Sigmoid colon (tissue), 7 donors: ENCODE measurements around the gene ZNF205. TPM values are rescaled to one million over a fixed set of nuclear protein-coding genes. Genes with fewer than 3 reads are reported as not detected.
A peak's percentile ranks its signal among the peaks of the same experiment; 100 is the strongest.
"Not testable (repeated sequence)": the region's sequence is repeated elsewhere in the genome, so short reads cannot be mapped to it uniquely, and the experiment has no call there.

Source experiments
- DNase-seq: peaks from one replicate; pipeline ENCODE4 v3.0.0-alpha.2; 2019
- H3K27ac ChIP-seq, 4 donors: fragments of 200-600 bp; sonication (generic); one replicate each; pipeline ENCODE4 v1.5.1; 2016 to 2019; ENCODE audit warnings: mild to moderate bottlenecking in 1 of 4
- H3K27me3 ChIP-seq, 3 donors: fragments of 200-600 bp; sonication (generic); one replicate each; pipeline ENCODE4 v1.5.1; 2019; ENCODE audit warnings: mild to moderate bottlenecking in 1 of 3
- H3K36me3 ChIP-seq, 4 donors: fragments of 200-600 bp; sonication (generic); one replicate each; pipeline ENCODE4 v1.5.1; 2016 to 2019
- H3K4me1 ChIP-seq, 4 donors: fragments of 200-600 bp; sonication (generic); one replicate each; pipeline ENCODE4 v1.5.1; 2017 to 2019
- H3K4me3 ChIP-seq, 4 donors: fragments of 200-600 bp; sonication (generic); one replicate each; pipeline ENCODE4 v1.5.1; 2017 to 2019; ENCODE audit warnings: mild to moderate bottlenecking in 2 of 4, moderate library complexity in 1 of 4
- H3K9me3 ChIP-seq, 4 donors: fragments of 200-600 bp in 3 of 4; sonication (generic) in 3 of 4; one replicate each; pipeline versions ENCODE4 v1.5.1 to v1.6.1; 2013 to 2019
- EP300 ChIP-seq, 4 donors: sonication (generic); formaldehyde crosslinking; IDR thresholded peaks; one replicate each; pipeline ENCODE4 v1.6.1; 2017; ENCODE audit warnings: antibody characterized with exemption in 4 of 4
- POLR2A ChIP-seq, 2 donors: fragments of 450-650 bp; IDR thresholded peaks; one replicate each; pipeline ENCODE4 v1.6.1; 2016; ENCODE audit warnings: antibody characterized with exemption in 2 of 2, mild to moderate bottlenecking in 2 of 2, moderate library complexity in 2 of 2
- POLR2AphosphoS5 ChIP-seq, 4 donors: sonication (generic); formaldehyde crosslinking; IDR thresholded peaks; one replicate each; pipeline ENCODE4 v1.6.1; 2017; ENCODE audit warnings: antibody characterized with exemption in 4 of 4
- WGBS, 2 donors: extraction: QIAGEN DNeasy Blood & Tissue Kit; methylation state at CpG; one replicate each; pipeline ENCODE4 v1.1.7; 2013; 5-methylcytosine and 5-hydroxymethylcytosine counted together
- intact Hi-C: fragments of 100-400 bp; cut with DNase I; formaldehyde crosslinking; loops from one replicate; pipeline ENCODE4 v1.15.1; 2023
- polyA plus RNA-seq, 3 donors: library from polyadenylated mRNA; stranded (reverse); fragments of 200-250 nt; gene quantifications; one replicate each; pipeline ENCODE4 v1.2.3, GENCODE V29; 2013
- small RNA-seq, 3 donors: library from RNA; depleted of rRNA; stranded (forward); fragments of <200 nt; gene quantifications; one replicate each; pipeline ENCODE3, GENCODE V24; 2016
- total RNA-seq, 4 donors: library from RNA; depleted of rRNA; stranded (reverse); fragments of >200 nt; gene quantifications; one replicate each; pipeline ENCODE4 v1.1.0, GENCODE V29; 2016
- TF ChIP-seq, protein P1 (sequence below), 4 experiments: fragments of 450-650 bp in 3 of 4; fragments of 200-600 bp in 1 of 4; IDR thresholded peaks; one replicate each; pipeline ENCODE4 v1.5.1; 2016 to 2019; ENCODE audit warnings: antibody characterized with exemption in 4 of 4, mild to moderate bottlenecking in 3 of 4, moderate library complexity in 2 of 4
- donor health status: healthy with polysubstance abuse.
- donor health status: Bipolar disorder and iron deficiency.
- donor health status: healthy.

ZNF205 gene
- total and polyA plus RNA-seq, 7 donors = 6.6 to 17.5 (median 15.8) TPM

DNA sequence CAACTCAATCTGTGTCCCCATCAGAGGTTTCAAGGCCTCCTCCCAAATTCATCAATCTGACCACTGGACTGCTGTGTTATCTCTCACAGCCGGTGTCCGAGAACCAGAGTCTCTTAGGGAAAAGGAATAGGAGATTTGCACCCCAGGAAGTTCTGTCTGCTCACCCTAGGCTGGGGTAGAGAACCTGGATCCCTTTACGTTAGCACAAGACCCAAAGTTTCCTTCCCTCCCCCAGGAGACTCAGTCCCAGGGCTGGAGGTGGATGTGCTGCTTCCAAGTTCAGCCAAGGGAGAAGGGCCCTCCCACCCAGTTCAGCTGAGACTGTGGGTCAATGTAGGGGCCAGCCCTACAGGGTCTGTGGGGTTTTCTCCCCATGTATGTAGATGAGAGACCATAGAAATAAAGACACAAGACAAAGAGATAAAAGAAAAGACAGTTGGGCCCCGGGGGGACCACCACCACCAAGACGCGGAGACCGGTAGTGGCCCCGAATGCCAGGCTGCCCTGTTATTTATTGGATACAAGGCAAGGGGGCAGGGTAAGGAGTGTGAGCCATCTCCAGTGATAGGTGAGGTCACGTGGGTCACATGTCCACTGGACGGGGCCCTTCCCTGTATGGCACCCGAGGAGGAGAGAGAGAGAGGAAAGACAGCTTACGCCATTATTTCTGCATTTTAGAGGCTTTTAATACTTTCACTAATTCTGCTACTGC is 52.9 kb downstream of the ZNF205 start:
- Histone ChIP-seq H3K4me1 (peaks cover 0 to 9% (median 4%) of the 10 kb centered on the region in 4 donors), H3K27ac (peak overlapping the region in 1 of 4 donors; percentile 42), H3K4me3 (peak overlapping the region in 3 of 4 donors; percentile 19 to 33 (median 27)), H3K9me3 (no peaks in the 10 kb centered on the region), H3K36me3 (no peaks in the 10 kb centered on the region), H3K27me3 (peaks cover 14 to 56% (median 15%) of the 10 kb centered on the region in 3 donors)
- TF ChIP-seq, protein P1, sequence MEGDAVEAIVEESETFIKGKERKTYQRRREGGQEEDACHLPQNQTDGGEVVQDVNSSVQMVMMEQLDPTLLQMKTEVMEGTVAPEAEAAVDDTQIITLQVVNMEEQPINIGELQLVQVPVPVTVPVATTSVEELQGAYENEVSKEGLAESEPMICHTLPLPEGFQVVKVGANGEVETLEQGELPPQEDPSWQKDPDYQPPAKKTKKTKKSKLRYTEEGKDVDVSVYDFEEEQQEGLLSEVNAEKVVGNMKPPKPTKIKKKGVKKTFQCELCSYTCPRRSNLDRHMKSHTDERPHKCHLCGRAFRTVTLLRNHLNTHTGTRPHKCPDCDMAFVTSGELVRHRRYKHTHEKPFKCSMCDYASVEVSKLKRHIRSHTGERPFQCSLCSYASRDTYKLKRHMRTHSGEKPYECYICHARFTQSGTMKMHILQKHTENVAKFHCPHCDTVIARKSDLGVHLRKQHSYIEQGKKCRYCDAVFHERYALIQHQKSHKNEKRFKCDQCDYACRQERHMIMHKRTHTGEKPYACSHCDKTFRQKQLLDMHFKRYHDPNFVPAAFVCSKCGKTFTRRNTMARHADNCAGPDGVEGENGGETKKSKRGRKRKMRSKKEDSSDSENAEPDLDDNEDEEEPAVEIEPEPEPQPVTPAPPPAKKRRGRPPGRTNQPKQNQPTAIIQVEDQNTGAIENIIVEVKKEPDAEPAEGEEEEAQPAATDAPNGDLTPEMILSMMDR (IDR thresholded peaks at IDR 0.05) = no peak
- intact Hi-C loops = loop anchor here (5.0 kb wide), 1 partner anchor 58 kb away; no protein-coding TSS in a partner anchor
- no peak for DNase-seq
- WGBS, 2 donors = 73 to 92% methylated on average over 12 of the region's 12 CpGs

DNA sequence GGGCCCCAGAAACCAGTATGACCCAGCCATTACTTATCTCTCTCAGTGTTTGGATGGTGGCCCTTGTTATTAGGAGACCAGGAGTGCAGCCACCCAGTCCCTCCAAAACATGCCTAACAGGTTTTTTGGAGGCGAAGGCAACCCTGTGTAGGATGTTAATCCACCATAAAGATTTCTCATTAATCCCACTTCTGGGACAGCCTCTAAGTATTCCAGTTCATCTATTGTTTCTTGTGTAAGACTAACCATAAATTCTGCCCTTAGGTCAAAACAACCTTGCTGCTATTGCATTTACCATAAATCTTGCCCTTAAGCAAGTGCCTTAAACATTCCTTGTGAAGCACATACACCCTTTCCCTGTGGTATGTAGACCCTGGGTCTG is 54.1 kb downstream of the ZNF205 start:
- DNase-seq = no peak
- Histone ChIP-seq H3K4me3 (no peak overlapping the region), H3K27me3 (peaks cover 26 to 57% (median 26%) of the 10 kb centered on the region in 3 donors), H3K27ac (no peak overlapping the region), H3K9me3 (no peaks in the 10 kb centered on the region), H3K4me1 (peaks cover 0 to 19% (median 16%) of the 10 kb centered on the region in 4 donors), H3K36me3 (no peaks in the 10 kb centered on the region)
- WGBS, 2 donors = 5 to 31% methylated on average over 1 of the region's 1 CpG
- TF ChIP-seq POLR2AphosphoS5 (IDR thresholded peaks at IDR 0.05) (no peak), EP300 (IDR thresholded peaks at IDR 0.05) (no peak), POLR2A (IDR thresholded peaks at IDR 0.05) (no peak)
- TF ChIP-seq, protein P1 (IDR thresholded peaks at IDR 0.05) = no peak
- intact Hi-C loops = loop anchor here (2.0 to 5.0 kb wide), 2 partner anchors 59 to 108 kb away; no protein-coding TSS in a partner anchor

DNA sequence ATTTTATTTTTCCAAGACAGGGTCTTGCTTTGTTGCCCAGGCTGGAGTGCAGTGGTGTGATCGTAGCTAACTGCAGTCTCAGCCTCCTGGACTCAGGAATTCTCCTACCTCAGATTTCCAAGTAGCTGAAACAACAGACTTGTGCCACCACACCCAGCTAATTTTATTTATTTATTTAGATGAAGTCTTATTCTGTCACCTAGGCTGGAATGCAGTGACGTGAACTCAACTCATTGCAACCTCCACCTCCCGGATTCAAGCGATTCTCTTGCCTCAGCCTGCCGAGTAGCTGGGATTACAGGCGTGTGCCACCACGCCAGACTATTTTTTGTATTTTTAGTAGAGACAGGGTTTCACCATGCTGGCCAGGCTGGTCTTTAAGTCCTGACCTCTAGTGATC is 56.3 kb downstream of the ZNF205 start:
- WGBS, 2 donors = 68 to 81% methylated on average over 7 of the region's 7 CpGs
- peaks cover 46 to 61% (median 46%) of the 10 kb centered on the region in 3 donors for H3K27me3 ChIP-seq
- peaks cover 0 to 27% (median 21%) of the 10 kb centered on the region in 4 donors for H3K4me1 ChIP-seq
- H3K4me3 ChIP-seq, DNase-seq, H3K9me3 ChIP-seq, H3K27ac ChIP-seq, H3K36me3 ChIP-seq: not testable (repeated sequence)
- intact Hi-C loops = loop anchor here (5.0 kb wide), 1 partner anchor 61 kb away; no protein-coding TSS in a partner anchor

Small RNAs within 50 kb of the gene (small RNA-seq; reads per million reads assigned to genes)
- gene RNU1-22P = 0 to 0.11 (median 0) reads per million in 3 donors

Other genes starting within 250 kb of the ZNF205 start
- gene FLYWCH2, start 229.4 kb upstream of the ZNF205 start, total RNA-seq = 10 to 100 TPM; 33.6 to 64.2 (median 55.8) TPM
- gene FLYWCH2, start 229.4 kb upstream of the ZNF205 start, polyA plus RNA-seq = 10 to 100 TPM; 27.5 to 43.2 (median 30.7) TPM
- gene FLYWCH1, start 200.7 kb upstream of the ZNF205 start, total RNA-seq = 10 to 100 TPM; 28.6 to 51.5 (median 33.2) TPM
- gene FLYWCH1, start 200.7 kb upstream of the ZNF205 start, polyA plus RNA-seq = 10 to 100 TPM in 1 of 3 donors, 1 to 10 TPM in 2; 6.9 to 19.5 (median 7.2) TPM
- gene KREMEN2, start 148.3 kb upstream of the ZNF205 start, total RNA-seq = not detected
- gene KREMEN2, start 148.3 kb upstream of the ZNF205 start, polyA plus RNA-seq = 1 to 10 TPM; 1.0 to 1.8 (median 1.6) TPM
- gene PAQR4, start 143.2 kb upstream of the ZNF205 start, total RNA-seq = 1 to 10 TPM in 2 of 4 donors, under 1 TPM in 2; 0.83 to 3.6 (median 1.0) TPM
- 10 to 100 TPM in 1 of 3 donors, 1 to 10 TPM in 2; 3.6 to 22.1 (median 3.9) TPM for gene PAQR4, start 143.2 kb upstream of the ZNF205 start, polyA plus RNA-seq
- under 1 TPM in 1 of 4 donors, not detected in 3; 0.95 TPM for gene PKMYT1, start 132.1 kb upstream of the ZNF205 start, total RNA-seq
- 10 to 100 TPM in 1 of 3 donors, 1 to 10 TPM in 2; 1.6 to 33.1 (median 4.2) TPM for gene PKMYT1, start 132.1 kb upstream of the ZNF205 start, polyA plus RNA-seq
- not detected for gene CLDN9, start 99.7 kb upstream of the ZNF205 start, total RNA-seq
- gene CLDN9, start 99.7 kb upstream of the ZNF205 start, polyA plus RNA-seq = under 1 TPM in 1 of 3 donors, not detected in 2; 0.28 TPM
- gene CLDN6, start 94.4 kb upstream of the ZNF205 start, total RNA-seq = not detected
- not detected for gene CLDN6, start 94.4 kb upstream of the ZNF205 start, polyA plus RNA-seq
- gene TNFRSF12A, start 92.2 kb upstream of the ZNF205 start, total RNA-seq = 10 to 100 TPM in 3 of 4 donors, 1 to 10 TPM in 1; 6.1 to 78.2 (median 12.7) TPM
- 10 to 100 TPM in 1 of 3 donors, 1 to 10 TPM in 2; 6.6 to 16.3 (median 7.9) TPM for gene TNFRSF12A, start 92.2 kb upstream of the ZNF205 start, polyA plus RNA-seq
- 10 to 100 TPM; 23.1 to 77.3 (median 32.2) TPM for gene HCFC1R1, start 88.6 kb upstream of the ZNF205 start, total RNA-seq
- 10 to 100 TPM; 52.9 to 82.5 (median 53.1) TPM for gene HCFC1R1, start 88.6 kb upstream of the ZNF205 start, polyA plus RNA-seq
- 10 to 100 TPM in 3 of 4 donors, 1 to 10 TPM in 1; 8.6 to 15.8 (median 13.4) TPM for gene THOC6, start 88.6 kb upstream of the ZNF205 start, total RNA-seq
- gene THOC6, start 88.6 kb upstream of the ZNF205 start, polyA plus RNA-seq = 10 to 100 TPM; 16.8 to 35.8 (median 18.5) TPM
- under 1 TPM in 2 of 4 donors, not detected in 2; 0.36 to 0.55 TPM for gene BICDL2, start 75.6 kb upstream of the ZNF205 start, total RNA-seq
- 10 to 100 TPM; 62.5 to 83.8 (median 74.9) TPM for gene BICDL2, start 75.6 kb upstream of the ZNF205 start, polyA plus RNA-seq
- gene MMP25, start 66.0 kb upstream of the ZNF205 start, total RNA-seq = under 1 TPM in 3 of 4 donors, not detected in 1; under 0.01 to 0.41 (median 0.16) TPM
- 1 to 10 TPM; 1.8 to 3.7 (median 2.8) TPM for gene MMP25, start 66.0 kb upstream of the ZNF205 start, polyA plus RNA-seq
- gene IL32, start 46.9 kb upstream of the ZNF205 start, total RNA-seq = 10 to 100 TPM in 3 of 4 donors, 1 to 10 TPM in 1; 8.6 to 27.1 (median 20.3) TPM
- 1,000 to 10,000 TPM in 1 of 3 donors, 100 to 1,000 TPM in 2; 464 to 2,189 (median 560) TPM for gene IL32, start 46.9 kb upstream of the ZNF205 start, polyA plus RNA-seq
- gene ZSCAN10, start 13.3 kb upstream of the ZNF205 start, total RNA-seq = not detected
- not detected for gene ZSCAN10, start 13.3 kb upstream of the ZNF205 start, polyA plus RNA-seq
- 10 to 100 TPM in 1 of 4 donors, 1 to 10 TPM in 3; 2.6 to 10.5 (median 5.0) TPM for gene ZNF213, start 22.4 kb downstream of the ZNF205 start, total RNA-seq
- gene ZNF213, start 22.4 kb downstream of the ZNF205 start, polyA plus RNA-seq = 10 to 100 TPM in 1 of 3 donors, 1 to 10 TPM in 2; 7.2 to 11.3 (median 7.2) TPM
- gene OR1F1, start 75.6 kb downstream of the ZNF205 start, total RNA-seq = not detected
- gene OR1F1, start 75.6 kb downstream of the ZNF205 start, polyA plus RNA-seq = not detected
- 1 to 10 TPM; 5.5 to 6.8 (median 6.2) TPM for gene ZNF200, start 122.6 kb downstream of the ZNF205 start, total RNA-seq
- 1 to 10 TPM; 2.8 to 4.9 (median 3.0) TPM for gene ZNF200, start 122.6 kb downstream of the ZNF205 start, polyA plus RNA-seq
- gene MEFV, start 144.0 kb downstream of the ZNF205 start, total RNA-seq = 1 to 10 TPM; 1.2 to 2.9 (median 2.1) TPM
- under 1 TPM; 0.60 to 0.92 (median 0.85) TPM for gene MEFV, start 144.0 kb downstream of the ZNF205 start, polyA plus RNA-seq
- gene ZNF263, start 170.9 kb downstream of the ZNF205 start, total RNA-seq = 10 to 100 TPM; 27.5 to 51.3 (median 33.4) TPM
- 10 to 100 TPM in 2 of 3 donors, 1 to 10 TPM in 1; 9.7 to 17.2 (median 15.0) TPM for gene ZNF263, start 170.9 kb downstream of the ZNF205 start, polyA plus RNA-seq
- 10 to 100 TPM in 1 of 4 donors, 1 to 10 TPM in 3; 3.5 to 12.8 (median 6.3) TPM for gene TIGD7, start 192.8 kb downstream of the ZNF205 start, total RNA-seq
- gene TIGD7, start 192.8 kb downstream of the ZNF205 start, polyA plus RNA-seq = 1 to 10 TPM; 1.2 to 4.2 (median 2.8) TPM
- gene ZNF75A, start 192.9 kb downstream of the ZNF205 start, total RNA-seq = 10 to 100 TPM; 26.6 to 32.8 (median 27.7) TPM
- 10 to 100 TPM in 1 of 3 donors, 1 to 10 TPM in 2; 6.7 to 17.0 (median 9.6) TPM for gene ZNF75A, start 192.9 kb downstream of the ZNF205 start, polyA plus RNA-seq
- 1 to 10 TPM in 1 of 4 donors, under 1 TPM in 2, not detected in 1; 0.49 to 1.4 (median 0.55) TPM for gene OR2C1, start 243.3 kb downstream of the ZNF205 start, total RNA-seq
- gene OR2C1, start 243.3 kb downstream of the ZNF205 start, polyA plus RNA-seq = under 1 TPM in 1 of 3 donors, not detected in 2; 0.09 TPM